ENCODE data around the gene JAKMIP1. TPM values are rescaled to one million over a fixed set of nuclear protein-coding genes. Genes with fewer than 3 reads are reported as not detected.

Gene JAKMIP1
- total RNA-seq, 1 donor from 2014 or later = not detected

- DNase-seq (no peak), ATAC-seq (ENCODE audit: poor library complexity) (no peak)
- intact Hi-C loops (cut with DNase I) = no loop called here
Measured at GRCh38 chr4:6191448-6192130, 8.8 kb downstream of the JAKMIP1 start.

- ATAC-seq (ENCODE audit: poor library complexity) (no peak), DNase-seq (no peak)
- intact Hi-C loops (cut with DNase I) = no loop called here
Measured at GRCh38 chr4:6190486-6190885, 9.9 kb downstream of the JAKMIP1 start.

DNA sequence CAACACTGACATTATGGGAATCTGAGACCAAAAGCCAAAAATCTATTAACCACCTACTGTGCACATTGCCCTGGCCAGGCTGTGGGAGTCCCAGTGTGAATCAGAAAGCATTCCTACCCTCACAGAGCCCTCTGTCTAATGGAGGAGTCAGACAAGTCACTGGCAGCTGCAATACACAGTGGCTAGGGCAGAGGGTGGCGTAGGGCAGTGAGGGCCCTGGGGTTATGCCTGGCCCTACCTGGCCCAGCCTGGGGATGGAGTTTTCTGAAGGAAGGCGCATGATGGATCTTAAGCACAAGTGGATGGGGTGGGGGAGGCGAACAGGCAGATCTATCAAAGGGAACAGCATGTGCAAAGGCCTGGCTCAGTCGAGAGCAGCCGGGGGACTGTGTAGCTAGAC is 10.8 kb downstream of the JAKMIP1 start:
- intact Hi-C loops (cut with DNase I) = no loop called here
- ATAC-seq (ENCODE audit: poor library complexity) (no peak), DNase-seq (no peak)

- ATAC-seq (ENCODE audit: poor library complexity) (no peak), DNase-seq (no peak)
- intact Hi-C loops (cut with DNase I) = no loop called here
Measured at GRCh38 chr4:6188687-6189305, 11.6 kb downstream of the JAKMIP1 start.

- intact Hi-C loops (cut with DNase I) = no loop called here
- no peak for ATAC-seq (ENCODE audit: poor library complexity)
- no peak for DNase-seq
Measured at GRCh38 chr4:6184169-6184568, 16.2 kb downstream of the JAKMIP1 start.

DNA sequence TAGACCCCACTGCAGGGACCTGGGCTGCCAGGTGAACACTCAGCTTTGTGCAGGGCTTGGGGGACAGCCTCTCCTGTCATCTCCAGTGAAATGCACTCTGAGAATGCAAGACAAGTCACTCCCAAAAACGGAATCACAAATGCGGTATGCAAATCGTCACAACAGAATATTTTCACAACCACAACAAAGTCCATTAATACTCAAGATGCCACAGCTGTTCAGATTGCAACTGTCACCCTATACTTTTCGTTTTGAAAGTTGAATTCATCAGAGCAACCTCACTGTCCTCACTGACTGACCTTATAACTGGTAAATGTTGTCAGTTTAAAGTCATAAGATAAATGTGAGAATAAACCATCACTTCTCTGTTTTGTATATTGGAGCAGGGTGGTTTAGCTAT is 16.6 kb downstream of the JAKMIP1 start:
- DNase-seq (no peak), ATAC-seq (ENCODE audit: poor library complexity) (no peak)
- intact Hi-C loops (cut with DNase I) = no loop called here

GRCh38 chr4:6182376-6183280 is 17.7 kb downstream of the JAKMIP1 start:
- intact Hi-C loops (cut with DNase I) = no loop called here
- ATAC-seq (ENCODE audit: poor library complexity) (no peak), DNase-seq (no peak)

- ATAC-seq (ENCODE audit: poor library complexity) (no peak), DNase-seq (no peak)
- intact Hi-C loops (cut with DNase I) = no loop called here
Measured at GRCh38 chr4:6180841-6181631, 19.3 kb downstream of the JAKMIP1 start.

GRCh38 chr4:6179362-6179761 is 21.0 kb downstream of the JAKMIP1 start:
- DNase-seq (no peak), ATAC-seq (ENCODE audit: poor library complexity) (no peak)
- intact Hi-C loops (cut with DNase I) = no loop called here

DNA sequence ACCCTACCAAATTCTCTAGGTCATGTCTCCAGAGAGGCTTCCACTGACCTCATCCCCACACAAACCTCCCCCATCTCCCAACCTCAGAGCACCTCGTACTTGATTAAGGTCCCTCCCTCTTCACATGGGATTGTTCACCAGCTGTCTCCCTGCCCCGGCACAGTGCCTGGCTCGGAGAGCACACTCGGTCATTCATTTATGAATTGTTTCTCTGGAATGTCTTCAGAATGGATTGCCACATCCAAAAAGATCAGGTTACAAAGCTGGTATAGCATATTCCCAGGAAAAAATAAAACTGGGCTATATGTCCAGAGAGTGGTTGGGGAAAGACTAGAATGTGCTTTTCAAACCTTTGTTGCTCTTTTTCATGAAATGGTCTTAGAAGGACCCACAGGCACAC is 21.6 kb downstream of the JAKMIP1 start:
- ATAC-seq (ENCODE audit: poor library complexity) (no peak), DNase-seq (no peak)
- intact Hi-C loops (cut with DNase I) = no loop called here

- intact Hi-C loops (cut with DNase I) = no loop called here
- DNase-seq = no peak
- ATAC-seq (ENCODE audit: poor library complexity) = no peak
Measured at GRCh38 chr4:6177587-6178197, 22.7 kb downstream of the JAKMIP1 start.

GRCh38 chr4:6175426-6175825 is 24.9 kb downstream of the JAKMIP1 start:
- ATAC-seq (ENCODE audit: poor library complexity) = no peak
- no peak for DNase-seq
- intact Hi-C loops (cut with DNase I) = no loop called here

GRCh38 chr4:6172927-6173200 is 27.5 kb downstream of the JAKMIP1 start:
- no peak for DNase-seq
- intact Hi-C loops (cut with DNase I) = no loop called here
- ATAC-seq (ENCODE audit: poor library complexity) = no peak

GRCh38 chr4:6172093-6172926 is 28.0 kb downstream of the JAKMIP1 start:
- DNase-seq (no peak), ATAC-seq (ENCODE audit: poor library complexity) (no peak)
- intact Hi-C loops (cut with DNase I) = no loop called here

DNA sequence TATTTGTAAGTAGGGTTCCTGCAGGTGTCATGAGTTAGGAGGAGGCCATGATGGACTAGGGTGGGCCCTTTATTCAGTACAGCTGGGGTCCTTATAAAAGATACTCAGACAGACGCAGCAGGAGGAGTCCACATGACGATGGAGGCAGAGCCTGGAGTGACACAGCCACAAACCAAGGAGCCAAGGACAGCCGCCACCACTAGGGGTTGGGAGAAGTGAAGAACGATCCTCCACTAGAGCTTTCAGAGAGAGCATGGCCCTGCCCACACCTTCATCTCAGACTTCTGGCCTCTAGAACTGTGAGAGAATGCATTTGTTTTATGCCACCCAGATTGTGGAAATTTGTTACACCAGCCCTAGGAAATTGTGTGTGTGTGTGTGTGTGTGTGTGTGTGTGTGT is 31.1 kb downstream of the JAKMIP1 start:
- intact Hi-C loops (cut with DNase I) = no loop called here
- DNase-seq = no peak
- no peak for ATAC-seq (ENCODE audit: poor library complexity)

- DNase-seq (no peak), ATAC-seq (ENCODE audit: poor library complexity) (no peak)
- intact Hi-C loops (cut with DNase I) = no loop called here
Measured at GRCh38 chr4:6165766-6166165, 34.6 kb downstream of the JAKMIP1 start.

DNA sequence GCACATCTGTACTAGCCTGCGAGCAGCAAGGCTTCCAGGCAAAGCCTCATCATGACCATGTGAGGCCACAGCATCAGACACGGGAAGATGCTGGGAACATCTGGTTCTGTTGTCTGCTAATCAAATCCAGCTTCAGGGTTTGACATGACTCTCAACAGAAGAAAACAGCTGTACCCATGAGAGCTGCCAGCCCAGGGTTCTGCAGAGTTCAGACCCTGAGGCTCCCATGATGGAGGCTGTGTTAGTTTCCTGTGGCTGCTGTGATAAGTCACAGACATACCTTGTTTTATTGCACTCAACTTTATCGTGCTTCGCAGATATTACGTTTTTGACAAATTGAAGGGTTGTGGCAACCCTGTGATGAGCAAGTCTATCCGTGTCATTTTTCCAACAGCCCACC is 37.5 kb downstream of the JAKMIP1 start:
- ATAC-seq (ENCODE audit: poor library complexity) (no peak), DNase-seq (no peak)
- intact Hi-C loops (cut with DNase I) = no loop called here

DNA sequence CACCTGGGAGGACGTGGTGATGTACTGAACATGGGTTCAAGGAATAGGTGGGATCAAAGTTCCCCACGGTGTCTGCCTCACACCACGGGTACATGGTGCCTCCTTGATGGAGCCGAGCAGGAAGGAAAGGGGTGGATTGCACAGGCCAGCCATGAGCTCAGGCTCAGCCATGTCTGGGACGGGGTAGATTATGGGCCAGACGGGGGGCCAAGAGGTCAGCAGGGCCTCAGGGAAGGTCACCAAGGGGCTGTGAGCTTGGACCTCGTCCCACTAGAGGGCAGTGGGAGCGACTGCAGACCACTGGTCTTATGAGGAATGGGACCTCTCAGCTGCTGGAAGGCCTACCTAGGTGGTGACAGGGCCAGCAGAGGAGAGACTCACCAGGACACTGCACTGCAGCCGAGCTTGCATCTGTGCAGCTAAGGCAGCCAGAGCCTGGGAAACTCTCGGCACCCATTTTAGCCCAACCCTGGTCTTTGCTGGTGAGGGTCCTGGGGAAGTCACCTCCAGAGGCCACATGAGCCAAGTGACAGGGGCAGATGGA is 38.4 kb downstream of the JAKMIP1 start:
- intact Hi-C loops (cut with DNase I) = no loop called here
- DNase-seq = no peak
- ATAC-seq (ENCODE audit: poor library complexity) = no peak

Data from Right ventricle myocardium superior (tissue), 1 donor.